Activated naive CD8-positive, alpha-beta T cell treated with anti-CD3 and anti-CD28 coated beads, Interleukin-2, amount 10 ng/mL, durations not matched to agents 7 days and 5 days (primary cell): Measurements from ENCODE around the gene TKTL1. TPM values are rescaled to one million over a fixed set of nuclear protein-coding genes. Genes with fewer than 3 reads are reported as not detected.
"Not testable (repeated sequence)": the region's sequence is repeated elsewhere in the genome, so short reads cannot be mapped to it uniquely, and the experiment has no call there.

Source experiments
- ATAC-seq: fragments of 150-1000 bp; cut with Tn5 transposase; one replicate; pipeline ENCODE4 v1.10.0; 2021; ENCODE audit warnings: low read depth, moderate library complexity
- POLR2A ChIA-PET: fragments of 350-600 bp; sonication (Branson Sonifier 250); formaldehyde crosslinking; loops from one replicate; lab custom pipeline; 2021; ENCODE audit warnings: antibody characterized with exemption; lab: Charles Lee
- DNase-seq: peaks from one replicate; pipeline ENCODE4 v3.0.0; 2021
- H3K27ac Mint-ChIP-seq: one replicate; pipeline ENCODE4 v1.8.0; 2022; ENCODE audit warnings: mild to moderate bottlenecking, mixed read lengths
- H3K27me3 Mint-ChIP-seq: one replicate; pipeline ENCODE4 v1.8.0; 2022; ENCODE audit warnings: mild to moderate bottlenecking, moderate library complexity, mixed read lengths
- H3K36me3 Mint-ChIP-seq: one replicate; pipeline ENCODE4 v1.8.0; 2021; ENCODE audit warnings: mild to moderate bottlenecking, mixed read lengths
- H3K4me1 Mint-ChIP-seq: one replicate; pipeline ENCODE4 v1.8.0; 2021; ENCODE audit warnings: mixed read lengths
- H3K4me3 Mint-ChIP-seq: one replicate; pipeline ENCODE4 v1.8.0; 2022; ENCODE audit warnings: mild to moderate bottlenecking, moderate library complexity, mixed read lengths
- H3K9me3 Mint-ChIP-seq: one replicate; pipeline ENCODE4 v1.8.0; 2021; ENCODE audit warnings: mixed read lengths
- total RNA-seq, 2 experiments: library from RNA; stranded (reverse); gene quantifications; one replicate each; pipeline ENCODE4 v1.2.3, GENCODE V29; 2021

Gene TKTL1
- total RNA-seq, 2 experiments from 2014 or later = 0.31 to 1.2 TPM

GRCh38 chrX:154341399-154342298 is 46.1 kb downstream of the TKTL1 start:
- H3K9me3 Mint-ChIP-seq, H3K27me3 Mint-ChIP-seq, H3K36me3 Mint-ChIP-seq, POLR2A ChIA-PET, DNase-seq, H3K27ac Mint-ChIP-seq, H3K4me3 Mint-ChIP-seq, H3K4me1 Mint-ChIP-seq: not testable (repeated sequence)
- peak; percentile 85 for ATAC-seq

- H3K36me3 Mint-ChIP-seq, H3K4me1 Mint-ChIP-seq, H3K9me3 Mint-ChIP-seq, DNase-seq, ATAC-seq, POLR2A ChIA-PET, H3K4me3 Mint-ChIP-seq, H3K27ac Mint-ChIP-seq, H3K27me3 Mint-ChIP-seq: not testable (repeated sequence)
These were observed 47.5 kb downstream of the TKTL1 start for GRCh38 chrX:154343063-154343462.

DNA sequence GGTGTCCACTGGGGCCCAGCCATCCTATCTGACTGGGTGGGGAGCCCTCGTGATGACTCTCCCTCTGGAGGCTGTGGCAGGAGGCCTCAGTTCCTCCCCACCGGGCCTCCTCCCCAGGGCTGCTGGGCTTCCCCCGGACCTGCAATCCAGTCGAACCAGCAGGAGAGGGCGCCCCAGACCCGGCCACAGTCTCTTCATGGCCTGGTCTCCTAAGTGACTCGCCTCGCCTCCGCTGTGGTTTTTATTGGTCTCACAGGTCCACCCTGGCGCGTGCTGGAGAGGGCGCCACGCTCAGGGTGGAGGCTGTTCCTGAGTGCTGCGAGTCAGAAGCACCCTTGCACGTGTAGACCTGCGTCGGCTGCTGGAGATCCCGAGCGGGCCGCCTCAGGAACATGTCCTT is 48.0 kb downstream of the TKTL1 start:
- POLR2A ChIA-PET, H3K27ac Mint-ChIP-seq, H3K9me3 Mint-ChIP-seq, H3K4me3 Mint-ChIP-seq, DNase-seq, H3K36me3 Mint-ChIP-seq, H3K27me3 Mint-ChIP-seq: not testable (repeated sequence)
- peaks cover 10% of the 10 kb centered on the region for H3K4me1 Mint-ChIP-seq
- peak; percentile 18 for ATAC-seq

DNA sequence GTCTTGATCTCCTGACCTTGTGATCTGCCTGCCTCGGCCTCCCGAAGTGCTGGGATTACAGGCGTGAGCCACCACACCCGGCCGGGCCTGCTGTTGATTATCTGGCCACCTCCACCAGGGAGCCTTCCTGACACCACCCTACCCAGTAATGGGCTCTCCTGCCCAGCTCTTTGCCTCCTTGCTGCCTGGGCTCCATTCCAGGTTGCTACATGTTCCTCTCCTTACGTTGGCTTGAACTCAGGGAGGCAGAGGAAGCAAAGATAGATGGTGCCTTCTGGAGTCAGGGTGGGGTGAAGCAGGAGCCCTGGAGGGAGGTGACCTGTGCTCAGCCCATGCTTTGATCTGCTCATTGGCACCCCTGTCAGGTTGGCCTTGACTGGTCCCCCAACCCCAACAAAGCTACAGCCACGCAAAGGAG is 52.5 kb downstream of the TKTL1 start:
- ATAC-seq = no peak
- POLR2A ChIA-PET = interaction anchor here (1.0 to 3.0 kb wide), 4 partner anchors 21 to 50 kb away, joined by 3 to 13 read pairs (median 6); partner anchors contain the start of gene FLNA

GRCh38 chrX:154348646-154349358 is 53.2 kb downstream of the TKTL1 start:
- peaks cover 21% of the 10 kb centered on the region for H3K4me1 Mint-ChIP-seq
- DNase-seq (no peak), ATAC-seq (no peak)
- POLR2A ChIA-PET = interaction anchor here (0.5 to 3.0 kb wide), 4 partner anchors 20 to 257 kb away, joined by 3 to 13 read pairs (median 6); no protein-coding TSS in a partner anchor
- peaks cover 2% of the 10 kb centered on the region for H3K36me3 Mint-ChIP-seq
- no peak overlapping the region for H3K4me3 Mint-ChIP-seq
- no peaks in the 10 kb centered on the region for H3K27me3 Mint-ChIP-seq
- H3K9me3 Mint-ChIP-seq = no peaks in the 10 kb centered on the region
- peak overlapping the region; percentile 78 for H3K27ac Mint-ChIP-seq

More for the DNA sequence above, 52.5 kb downstream of the TKTL1 start:
- Mint-ChIP-seq H3K27ac (peak overlapping the region; percentile 78), H3K4me3 (no peak overlapping the region), H3K27me3 (no peaks in the 10 kb centered on the region), H3K4me1 (peaks cover 20% of the 10 kb centered on the region), H3K9me3 (no peaks in the 10 kb centered on the region), H3K36me3 (no peaks in the 10 kb centered on the region)
- DNase-seq = no peak

DNA sequence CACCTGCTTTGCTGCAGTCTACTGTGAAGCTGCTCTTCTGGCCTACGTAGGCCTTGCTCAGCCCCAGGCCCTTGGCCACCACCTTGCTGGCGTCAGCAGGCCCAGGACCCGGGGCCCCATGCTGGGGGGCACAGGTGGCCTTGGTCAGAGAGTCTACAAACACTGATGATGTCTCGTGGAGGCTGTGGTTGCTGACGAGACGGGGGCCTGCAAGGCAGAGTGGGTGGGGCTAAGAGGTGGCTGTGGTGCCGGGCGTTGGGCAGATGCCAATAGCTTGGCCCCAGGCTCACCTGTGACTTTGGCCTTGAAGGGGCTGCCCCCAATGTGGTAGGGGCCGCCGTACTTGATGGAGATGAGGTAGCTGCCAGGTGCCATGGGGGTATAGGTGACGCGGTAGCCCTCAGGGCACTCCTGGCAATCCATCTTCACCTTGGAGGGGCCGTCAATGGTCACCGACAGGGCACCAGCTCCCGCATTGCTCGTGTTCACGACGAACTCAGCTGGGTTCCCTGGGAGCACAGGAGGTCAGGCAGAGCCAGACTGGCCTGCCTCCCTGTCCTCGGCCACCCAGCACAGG is 53.9 kb downstream of the TKTL1 start:
- ATAC-seq (no peak), DNase-seq (no peak)
- peaks cover 2% of the 10 kb centered on the region for H3K36me3 Mint-ChIP-seq
- peak overlapping the region; percentile 51 for H3K27ac Mint-ChIP-seq
- H3K4me1 Mint-ChIP-seq = peaks cover 23% of the 10 kb centered on the region
- no peaks in the 10 kb centered on the region for H3K9me3 Mint-ChIP-seq
- no peaks in the 10 kb centered on the region for H3K27me3 Mint-ChIP-seq
- no peak overlapping the region for H3K4me3 Mint-ChIP-seq
- POLR2A ChIA-PET = interaction anchor here (0.5 to 3.0 kb wide), 4 partner anchors 20 to 257 kb away, joined by 3 to 13 read pairs (median 6); no protein-coding TSS in a partner anchor

GRCh38 chrX:154349979-154350378 is 54.4 kb downstream of the TKTL1 start:
- H3K27me3 Mint-ChIP-seq = no peaks in the 10 kb centered on the region
- H3K4me3 Mint-ChIP-seq = no peak overlapping the region
- POLR2A ChIA-PET = interaction anchor here (2.2 kb wide), 1 partner anchor 21 kb away, joined by 8 read pairs; no protein-coding TSS in a partner anchor
- ATAC-seq (no peak), DNase-seq (no peak)
- H3K27ac Mint-ChIP-seq = no peak overlapping the region
- peaks cover 23% of the 10 kb centered on the region for H3K4me1 Mint-ChIP-seq
- H3K36me3 Mint-ChIP-seq = peaks cover 2% of the 10 kb centered on the region
- no peaks in the 10 kb centered on the region for H3K9me3 Mint-ChIP-seq

GRCh38 chrX:154350429-154351182 is 55.0 kb downstream of the TKTL1 start:
- POLR2A ChIA-PET = interaction anchor here (2.2 kb wide), 1 partner anchor 20 kb away, joined by 8 read pairs; no protein-coding TSS in a partner anchor

DNA sequence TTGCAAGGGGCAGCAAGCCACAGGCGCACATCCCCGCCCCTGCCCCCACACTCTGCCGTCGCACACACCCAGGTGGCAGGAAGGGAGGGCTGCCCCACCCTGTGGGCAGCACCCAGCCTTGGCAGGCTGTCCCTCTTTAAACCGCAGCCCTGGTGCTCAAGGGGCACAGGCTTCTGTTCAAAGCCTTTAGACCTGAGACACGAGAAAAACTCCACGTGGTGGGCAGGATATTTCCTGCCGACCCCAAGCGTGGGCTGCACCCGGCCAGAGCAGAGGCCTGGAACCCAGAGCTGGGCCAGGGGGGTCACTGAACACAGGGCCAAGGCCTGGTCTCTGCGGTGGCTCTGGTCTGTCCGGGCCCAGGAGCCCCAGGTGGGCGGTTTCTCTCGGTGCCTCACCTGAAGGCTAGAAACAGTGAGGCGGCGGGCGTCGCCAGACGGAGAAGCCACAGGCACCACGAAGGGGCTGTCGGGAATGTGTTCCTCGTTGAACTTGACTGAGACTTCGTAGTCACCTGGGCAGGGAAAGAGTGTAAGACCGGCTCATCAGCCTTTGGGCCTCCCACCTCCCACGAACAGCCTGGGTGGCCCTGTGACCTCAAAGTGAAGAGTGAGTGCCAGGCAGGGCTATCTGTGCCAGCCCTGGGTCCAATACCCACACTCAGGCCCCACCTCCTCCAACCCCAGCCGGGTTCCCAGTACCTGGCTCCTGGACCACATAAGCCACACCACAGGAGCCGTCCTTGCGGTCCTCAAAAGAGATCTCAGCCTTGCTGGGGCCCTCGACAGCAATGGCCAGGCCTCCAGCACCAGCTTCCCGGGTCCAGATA is 55.8 kb downstream of the TKTL1 start:
- POLR2A ChIA-PET = no interaction called here
- Mint-ChIP-seq H3K27ac (peak overlapping the region; percentile 70), H3K9me3 (no peaks in the 10 kb centered on the region), H3K27me3 (no peaks in the 10 kb centered on the region), H3K36me3 (peaks cover 4% of the 10 kb centered on the region), H3K4me1 (peaks cover 23% of the 10 kb centered on the region), H3K4me3 (peak overlapping the region; percentile 37)
- ATAC-seq (no peak), DNase-seq (peak; percentile 41)

More at GRCh38 chrX:154350429-154351182, 55.0 kb downstream of the TKTL1 start:
- Mint-ChIP-seq H3K27me3 (no peaks in the 10 kb centered on the region), H3K9me3 (no peaks in the 10 kb centered on the region), H3K4me1 (peaks cover 23% of the 10 kb centered on the region), H3K27ac (peak overlapping the region; percentile 45), H3K36me3 (peaks cover 2% of the 10 kb centered on the region), H3K4me3 (no peak overlapping the region)
- ATAC-seq = no peak
- DNase-seq = no peak

DNA sequence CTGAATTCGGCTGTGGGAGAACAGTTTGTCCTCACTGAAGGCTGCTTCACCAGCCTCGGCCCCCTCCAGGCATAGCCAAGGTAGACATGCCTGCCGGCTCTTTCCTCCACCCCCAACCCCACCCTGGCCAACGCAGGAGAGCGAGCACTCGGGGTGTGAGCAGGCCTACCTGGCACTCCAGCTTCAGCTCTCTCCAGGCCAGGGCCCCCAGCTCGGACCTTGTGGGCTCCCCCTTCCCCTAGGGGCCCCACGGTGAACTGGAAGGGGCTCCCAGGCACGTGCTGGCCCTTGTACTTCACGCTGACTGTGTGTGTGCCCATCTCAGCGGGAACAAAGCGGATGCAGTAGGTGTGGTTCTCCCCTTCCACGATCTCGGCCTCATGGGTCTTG is 56.4 kb downstream of the TKTL1 start:
- H3K27me3 Mint-ChIP-seq = no peaks in the 10 kb centered on the region
- ATAC-seq = no peak
- peaks cover 22% of the 10 kb centered on the region for H3K4me1 Mint-ChIP-seq
- peak overlapping the region; percentile 37 for H3K4me3 Mint-ChIP-seq
- H3K9me3 Mint-ChIP-seq = no peaks in the 10 kb centered on the region
- H3K36me3 Mint-ChIP-seq = peaks cover 4% of the 10 kb centered on the region
- peak overlapping the region; percentile 70 for H3K27ac Mint-ChIP-seq
- POLR2A ChIA-PET = no interaction called here
- DNase-seq = no peak

DNA sequence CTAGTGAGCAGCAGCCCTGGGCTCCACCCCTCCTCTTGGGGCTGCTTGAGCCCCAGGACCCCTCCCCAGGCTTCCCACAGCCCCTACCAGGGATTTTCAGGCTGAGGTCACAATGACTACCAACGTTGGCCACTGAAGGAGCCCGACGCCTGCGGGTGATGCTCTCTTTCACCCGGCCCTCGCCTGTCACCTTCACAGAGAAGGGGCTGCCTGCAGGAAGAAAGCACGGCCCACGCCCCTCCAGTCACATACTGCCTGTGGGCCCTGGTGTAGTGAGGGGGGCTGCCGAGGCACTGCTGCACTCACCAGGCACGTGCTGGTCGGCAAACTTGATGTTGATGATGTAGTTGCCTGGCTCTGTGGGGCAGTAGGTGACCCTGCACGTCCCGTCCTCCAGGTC is 56.9 kb downstream of the TKTL1 start:
- POLR2A ChIA-PET = no interaction called here
- no peaks in the 10 kb centered on the region for H3K9me3 Mint-ChIP-seq
- no peak overlapping the region for H3K27ac Mint-ChIP-seq
- H3K27me3 Mint-ChIP-seq = no peaks in the 10 kb centered on the region
- no peak for ATAC-seq
- no peak for DNase-seq
- peaks cover 4% of the 10 kb centered on the region for H3K36me3 Mint-ChIP-seq
- peak overlapping the region; percentile 22 for H3K4me3 Mint-ChIP-seq
- peaks cover 18% of the 10 kb centered on the region for H3K4me1 Mint-ChIP-seq
